Heart left ventricle (tissue), 16 donors: ENCODE measurements around the gene ORC1. TPM values are rescaled to one million over a fixed set of nuclear protein-coding genes. Genes with fewer than 3 reads are reported as not detected.

Experiments
- ATAC-seq, 4 donors: fragments of 200-7000 bp; cut with Tn5 transposase; one replicate each; pipeline ENCODE4 v1.9.1; 2020 to 2022; ENCODE audit warnings: moderate library complexity in 4 of 4, mild to moderate bottlenecking in 3 of 4, moderate number of reproducible peaks in 1 of 4
- DNase-seq, 5 donors: peaks; one replicate each; pipeline ENCODE4 v3.0.0-alpha.2; 2020
- H3K27ac ChIP-seq, 12 donors: fragments of 200-600 bp; sonication (generic) in 4 of 12; one replicate each; pipeline versions ENCODE4 v1.5.0 to v1.8.0; 2016 to 2022; ENCODE audit warnings: mild to moderate bottlenecking in 2 of 12
- H3K27me3 ChIP-seq, 9 donors: fragments of 200-600 bp; sonication (generic) in 2 of 9; one replicate each; pipeline versions ENCODE4 v1.5.1 to v1.8.0; 2016 to 2022; ENCODE audit warnings: mild to moderate bottlenecking in 3 of 9
- H3K36me3 ChIP-seq, 9 donors: fragments of 200-600 bp; sonication (generic) in 2 of 9; one replicate each; pipeline versions ENCODE4 v1.5.0 to v1.8.0; 2018 to 2022; ENCODE audit warnings: mild to moderate bottlenecking in 2 of 9
- H3K4me1 ChIP-seq, 12 donors: fragments of 200-600 bp; sonication (generic) in 4 of 12; one replicate each; pipeline versions ENCODE4 v1.5.0 to v1.8.0; 2016 to 2022; ENCODE audit warnings: mild to moderate bottlenecking in 3 of 12
- H3K4me3 ChIP-seq, 12 donors: fragments of 200-600 bp; sonication (generic) in 4 of 12; one replicate each; pipeline versions ENCODE4 v1.5.0 to v1.8.0; 2017 to 2022; ENCODE audit warnings: mild to moderate bottlenecking in 9 of 12, moderate library complexity in 4 of 12
- H3K9me3 ChIP-seq, 12 donors: fragments of 200-600 bp; sonication (generic) in 4 of 12; one replicate each; pipeline versions ENCODE4 v1.5.0 to v1.8.0; 2016 to 2022; ENCODE audit warnings: mild to moderate bottlenecking in 1 of 12
- CTCF ChIP-seq, 12 donors: fragments of 200-600 bp; sonication (generic) in 4 of 12; IDR thresholded peaks; one replicate each; pipeline versions ENCODE4 v1.5.0 to v1.8.0; 2018 to 2022; ENCODE audit warnings: antibody characterized with exemption in 12 of 12, mild to moderate bottlenecking in 5 of 12
- POLR2A ChIP-seq, 2 donors: fragments of 450-650 bp; IDR thresholded peaks; one replicate each; pipeline ENCODE4 v1.6.1; 2017; ENCODE audit warnings: antibody characterized with exemption in 2 of 2, mild to moderate bottlenecking in 2 of 2, moderate library complexity in 2 of 2
- WGBS, 4 donors: extraction: QIAGEN DNeasy Blood & Tissue Kit in 2 of 4; methylation state at CpG; one replicate each; pipeline versions ENCODE4 v1.1.5 to v1.1.7; 2013 to 2018; 5-methylcytosine and 5-hydroxymethylcytosine counted together
- intact Hi-C, 10 donors: fragments of 100-400 bp; cut with DNase I; formaldehyde crosslinking; loops; one replicate each; pipeline versions ENCODE4 v1.11.1 to v1.14.2; 2022
- polyA plus RNA-seq, 2 donors: library from polyadenylated mRNA; stranded (reverse); fragments of 200-250 nt; gene quantifications; one replicate each; pipeline ENCODE4 v1.2.3, GENCODE V29; 2013
- total RNA-seq, 9 donors: library from RNA; depleted of rRNA in 2 of 9; stranded (reverse); fragments of >200 nt in 2 of 9; fragmentation: NEBNext Ultra II Directional in 3 of 9; extraction: Animal tissue kit (Norgen Biotek cat#: 25700) in 3 of 9; gene quantifications; one replicate each; pipeline versions ENCODE4 v1.1.0 to v1.2.4, GENCODE V29; 2016 to 2023
- donor health status: ischemic (EF 13 %, LVEDD 7.1; RV severe dilation, severe dysfunction).
- donor health status: healthy with polysubstance abuse.
- donor health status: DM: no; HTN: yes; CAD: no.
- donor health status: DM: no; HTN: no; CAD: no.
- donor health status: ischemic (EF 25% LVEDD 6.9; RV normal size, moderate dysfunction).
- donor health status: ischemic (EF 25% LVEDD 5.7; RV mildly dilated, moderate dysfunction).
- donor health status: healthy.
- donor health status: DM: yes; HTN: yes; CAD: no.
- donor health status: ischemic (EF 35%, LVEDD 5.7; RV mildly dilated, moderate dysfunction).
- donor health status: nonischemic (EF 11% LVEDD 7.7; RV severe dilation, severe dysfunction).
- donor health status: DM: yes; HTN: yes; CAD: no.
- donor health status: PGD.
- donor health status: ischemic (EF 29% LVEDD 5.4; RV normal size, mild dysfunction).
- donor health status: nonischemic (EF 23%, LVEDD 6.1; RV moderate dilation, normal function).

ORC1 gene
- total and polyA plus RNA-seq, 11 donors: 0.09 to 1.4 (median 0.19) TPM; not detected in 4

- intact Hi-C loops: no loop called here
- no peaks in the 10 kb centered on the region for H3K9me3 ChIP-seq
- no peaks in the 10 kb centered on the region for H3K27me3 ChIP-seq
- no peak overlapping the region for H3K4me3 ChIP-seq
- H3K36me3 ChIP-seq: peaks cover 0 to 5% (median 0%) of the 10 kb centered on the region in 9 donors
- no peak overlapping the region for H3K27ac ChIP-seq
- no peak for DNase-seq
- TF ChIP-seq CTCF (IDR thresholded peaks at IDR 0.05) (no peak), POLR2A (IDR thresholded peaks at IDR 0.05) (no peak)
- no peak for ATAC-seq
- WGBS, 4 donors: 91 to 96% (median 95%) methylated on average over 8 of the region's 8 CpGs
- H3K4me1 ChIP-seq: no peaks in the 10 kb centered on the region
Observed at GRCh38 chr1:52323731-52324130, 80.5 kb downstream of the ORC1 start.

Other genes with a start within 250 kb of the ORC1 start
- gene CC2D1B, start 38.2 kb downstream of the ORC1 start, total RNA-seq: 10 to 100 TPM; 12.8 to 25.2 (median 16.7) TPM
- 10 to 100 TPM; 12.3 to 25.9 TPM for gene CC2D1B, start 38.2 kb downstream of the ORC1 start, polyA plus RNA-seq
- gene PRPF38A, start 179 bp upstream of the ORC1 start, total RNA-seq: 10 to 100 TPM in 8 of 9 donors, 1 to 10 TPM in 1; 6.6 to 24.7 (median 16.6) TPM
- 10 to 100 TPM in 1 of 2 donors, 1 to 10 TPM in 1; 6.2 to 16.0 TPM for gene PRPF38A, start 179 bp upstream of the ORC1 start, polyA plus RNA-seq
- 10 to 100 TPM; 23.7 to 43.8 (median 31.5) TPM for gene TUT4, start 148.7 kb upstream of the ORC1 start, total RNA-seq
- 10 to 100 TPM; 14.8 to 21.4 TPM for gene TUT4, start 148.7 kb upstream of the ORC1 start, polyA plus RNA-seq
- 10 to 100 TPM in 3 of 9 donors, 1 to 10 TPM in 6; 5.8 to 19.7 (median 8.2) TPM for gene GPX7, start 197.9 kb upstream of the ORC1 start, total RNA-seq
- gene GPX7, start 197.9 kb upstream of the ORC1 start, polyA plus RNA-seq: 10 to 100 TPM in 1 of 2 donors, 1 to 10 TPM in 1; 8.4 to 20.5 TPM
- under 1 TPM in 1 of 9 donors, not detected in 8; 0.64 TPM for gene SHISAL2A, start 228.7 kb upstream of the ORC1 start, total RNA-seq
- gene SHISAL2A, start 228.7 kb upstream of the ORC1 start, polyA plus RNA-seq: under 1 TPM in 1 of 2 donors, not detected in 1; 0.08 TPM